CD8-positive, alpha-beta memory T cell (primary cell): ENCODE measurements around the gene RGR. TPM values are rescaled to one million over a fixed set of nuclear protein-coding genes. Genes with fewer than 3 reads are reported as not detected.

Experiments used
- CTCF ChIA-PET: fragments of 350-600 bp; sonication (Branson Sonifier 250); formaldehyde crosslinking; loops from one replicate; lab custom pipeline; 2021; ENCODE audit warnings: antibody characterized with exemption; lab: Charles Lee
- POLR2A ChIA-PET: fragments of 350-600 bp; sonication (Branson Sonifier 250); formaldehyde crosslinking; loops from one replicate; lab custom pipeline; 2021; ENCODE audit warnings: antibody characterized with exemption; lab: Charles Lee
- DNase-seq, 5 donors: peaks; one replicate each; pipeline versions ENCODE4 v3.0.0 to v3.0.0-alpha.2; 2020 to 2022; ENCODE audit warnings: mixed read lengths in 1 of 5
- H3K27ac ChIP-seq: one replicate; pipeline ENCODE4 v1.7.0; 2013; ENCODE audit warnings: low read depth, mild to moderate bottlenecking, low read length, moderate library complexity
- H3K27me3 ChIP-seq: 2 replicates; pipeline ENCODE4 v1.7.0; 2013; ENCODE audit warnings: low read length, mild to moderate bottlenecking; ENCODE audit not compliant: insufficient read depth, poor library complexity, severe bottlenecking
- H3K36me3 ChIP-seq: 2 replicates; pipeline ENCODE4 v1.7.0; 2013; ENCODE audit warnings: mild to moderate bottlenecking, low read length, moderate library complexity; ENCODE audit not compliant: insufficient read depth
- H3K4me1 ChIP-seq: 2 replicates; pipeline ENCODE4 v1.7.0; 2013; ENCODE audit warnings: mild to moderate bottlenecking, low read length, moderate library complexity; ENCODE audit not compliant: insufficient read depth
- H3K4me3 ChIP-seq: 2 replicates; pipeline ENCODE4 v1.7.0; 2013; ENCODE audit warnings: mild to moderate bottlenecking, low read length
- H3K9me3 ChIP-seq: 2 replicates; pipeline ENCODE4 v1.7.0; 2013; ENCODE audit warnings: mild to moderate bottlenecking, low read length
- H3K27ac Mint-ChIP-seq, 8 donors: one replicate each; pipeline ENCODE4 v1.8.0; 2020 to 2021; ENCODE audit warnings: mixed read lengths in 8 of 8, mild to moderate bottlenecking in 6 of 8, inconsistent platforms in 3 of 8, moderate library complexity in 3 of 8
- H3K27me3 Mint-ChIP-seq, 2 donors: one replicate each; pipeline ENCODE4 v1.8.0; 2020 to 2021; ENCODE audit warnings: mixed read lengths in 2 of 2, mild to moderate bottlenecking in 1 of 2, moderate library complexity in 1 of 2
- H3K36me3 Mint-ChIP-seq, 3 donors: one replicate each; pipeline ENCODE4 v1.8.0; 2020 to 2021; ENCODE audit warnings: mixed read lengths in 3 of 3, inconsistent platforms in 1 of 3, mild to moderate bottlenecking in 1 of 3
- H3K4me1 Mint-ChIP-seq, 3 donors: one replicate each; pipeline ENCODE4 v1.8.0; 2020 to 2021; ENCODE audit warnings: mixed read lengths in 3 of 3, inconsistent platforms in 1 of 3, mild to moderate bottlenecking in 1 of 3
- H3K4me3 Mint-ChIP-seq, 7 donors: one replicate each; pipeline ENCODE4 v1.8.0; 2020 to 2021; ENCODE audit warnings: mixed read lengths in 7 of 7, mild to moderate bottlenecking in 6 of 7, moderate library complexity in 4 of 7, inconsistent platforms in 2 of 7
- H3K9me3 Mint-ChIP-seq, 5 donors: one replicate each; pipeline ENCODE4 v1.8.0; 2020 to 2022; ENCODE audit warnings: mixed read lengths in 5 of 5, mild to moderate bottlenecking in 3 of 5, moderate library complexity in 2 of 5, inconsistent platforms in 1 of 5
- polyA plus RNA-seq: library from polyadenylated mRNA; unstranded; fragments of 300-500 nt; fragmentation: Illumina TruSeq; gene quantifications from one replicate; pipeline ENCODE4 v1.2.3, GENCODE V29; 2021
- total RNA-seq, 2 experiments: library from RNA; stranded (reverse); gene quantifications; one replicate each; pipeline ENCODE4 v1.2.3, GENCODE V29; 2021

RGR gene
- total and polyA plus RNA-seq, 3 experiments from 2014 or later = not detected

DNA sequence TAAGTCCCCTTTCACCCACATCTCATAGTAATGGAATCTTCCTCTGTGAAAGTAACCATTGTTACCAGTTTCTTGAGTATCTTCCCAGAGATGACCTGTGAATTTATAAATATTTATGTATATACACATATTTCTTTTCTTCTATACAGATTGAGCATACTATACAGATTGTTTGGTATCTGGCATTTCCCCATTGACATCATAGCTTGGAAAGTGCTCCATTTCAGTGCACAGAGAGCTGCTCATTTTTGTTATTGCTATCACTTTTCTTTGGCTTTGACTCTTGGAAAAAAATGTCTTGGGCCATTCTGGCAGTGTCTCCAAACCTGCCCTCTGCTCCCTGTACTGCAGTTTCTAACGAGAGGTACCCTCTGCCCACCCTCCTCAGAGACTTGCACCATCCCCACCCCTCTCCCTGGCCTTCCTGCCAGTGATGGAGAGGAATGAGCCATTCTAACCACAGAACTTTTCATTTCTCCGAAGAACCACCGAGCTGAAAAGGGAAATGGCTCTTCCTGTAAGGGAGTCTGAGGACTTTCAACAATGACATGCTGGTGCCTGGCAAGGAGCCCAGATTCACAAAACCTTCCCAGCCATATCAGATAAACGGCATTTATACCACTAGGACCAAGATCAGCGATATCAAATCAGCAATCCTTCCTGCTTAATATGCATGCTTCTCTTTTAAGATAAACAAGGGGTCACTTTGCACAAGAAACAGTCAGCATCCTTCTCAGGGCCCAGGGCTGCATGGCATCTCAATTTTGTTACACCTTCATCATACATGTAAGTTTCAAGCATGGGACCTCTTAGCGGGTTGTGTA lies 63.8 kb downstream of the RGR start:
- no peak overlapping the region for H3K4me3 ChIP-seq
- H3K4me1 ChIP-seq = peaks cover 12% of the 10 kb centered on the region
- H3K27ac Mint-ChIP-seq = peak overlapping the region in 3 of 8 donors; percentile 24 to 35 (median 32)
- DNase-seq = peak in 3 of 5 donors; percentile 9 to 25 (median 20)
- H3K9me3 ChIP-seq = no peaks in the 10 kb centered on the region
- no peak overlapping the region for H3K27ac ChIP-seq
- H3K9me3 Mint-ChIP-seq = no peaks in the 10 kb centered on the region
- H3K4me3 Mint-ChIP-seq = peak overlapping the region in 6 of 7 donors; percentile 0 to 59 (median 1)
- ChIA-PET CTCF (interaction anchor here (1.0 to 1.5 kb wide), 2 partner anchors 8 to 41 kb away, joined by 3 to 4 read pairs; no protein-coding TSS in a partner anchor), POLR2A (no interaction called here)
- peaks cover 2 to 3% of the 10 kb centered on the region in 2 donors for H3K27me3 Mint-ChIP-seq
- H3K4me1 Mint-ChIP-seq = peaks cover 6 to 18% (median 17%) of the 10 kb centered on the region in 3 donors
- no peaks in the 10 kb centered on the region for H3K27me3 ChIP-seq
- H3K36me3 ChIP-seq = no peaks in the 10 kb centered on the region
- no peaks in the 10 kb centered on the region for H3K36me3 Mint-ChIP-seq

Other genes starting within 250 kb of the RGR start
- 100 to 1,000 TPM; 218 TPM for gene GHITM, start 105.5 kb upstream of the RGR start, total RNA-seq
- 294 TPM for gene GHITM, start 105.5 kb upstream of the RGR start, polyA plus RNA-seq
- gene GPR15LG, start 71.3 kb upstream of the RGR start, total RNA-seq = not detected
- gene GPR15LG, start 71.3 kb upstream of the RGR start, polyA plus RNA-seq = not detected
- gene CDHR1, start 50.5 kb upstream of the RGR start, total RNA-seq = 1 to 10 TPM; 1.4 to 1.7 TPM
- 1.4 TPM for gene CDHR1, start 50.5 kb upstream of the RGR start, polyA plus RNA-seq
- gene LRIT2, start 19.5 kb upstream of the RGR start, total RNA-seq = not detected
- gene LRIT2, start 19.5 kb upstream of the RGR start, polyA plus RNA-seq = not detected
- not detected for gene LRIT1, start 3.5 kb upstream of the RGR start, total RNA-seq
- not detected for gene LRIT1, start 3.5 kb upstream of the RGR start, polyA plus RNA-seq
- 10 to 100 TPM; 62.6 to 74.5 TPM for gene CCSER2, start 83.5 kb downstream of the RGR start, total RNA-seq
- 114 TPM for gene CCSER2, start 83.5 kb downstream of the RGR start, polyA plus RNA-seq